ENCODE data around the gene GPR156.

The GPR156 gene

GRCh38 chr3:120180731-120181412, 104.2 kb downstream of the GPR156 start:
- Histone ChIP-seq H3K9me3 (ENCODE audit: control insufficient read depth, low read length) (no peaks in the 10 kb centered on the region), H3K4me1 (ENCODE audit: control insufficient read depth, insufficient read depth, low read length, poor library complexity, severe bottlenecking) (no peaks in the 10 kb centered on the region), H3K4me3 (ENCODE audit: insufficient read depth, low read depth, low read length, poor library complexity, severe bottlenecking) (no peak overlapping the region), H3K27me3 (replicated peaks; ENCODE audit: control insufficient read depth, insufficient read depth, low read length, poor library complexity, severe bottlenecking) (no peaks in the 10 kb centered on the region), H3K27ac (ENCODE audit: insufficient read depth, low read length, poor library complexity, severe bottlenecking) (no peak overlapping the region), H3K36me3 (ENCODE audit: control insufficient read depth, insufficient read depth, low read length) (no peaks in the 10 kb centered on the region)
- DNase-seq: no peak

DNA sequence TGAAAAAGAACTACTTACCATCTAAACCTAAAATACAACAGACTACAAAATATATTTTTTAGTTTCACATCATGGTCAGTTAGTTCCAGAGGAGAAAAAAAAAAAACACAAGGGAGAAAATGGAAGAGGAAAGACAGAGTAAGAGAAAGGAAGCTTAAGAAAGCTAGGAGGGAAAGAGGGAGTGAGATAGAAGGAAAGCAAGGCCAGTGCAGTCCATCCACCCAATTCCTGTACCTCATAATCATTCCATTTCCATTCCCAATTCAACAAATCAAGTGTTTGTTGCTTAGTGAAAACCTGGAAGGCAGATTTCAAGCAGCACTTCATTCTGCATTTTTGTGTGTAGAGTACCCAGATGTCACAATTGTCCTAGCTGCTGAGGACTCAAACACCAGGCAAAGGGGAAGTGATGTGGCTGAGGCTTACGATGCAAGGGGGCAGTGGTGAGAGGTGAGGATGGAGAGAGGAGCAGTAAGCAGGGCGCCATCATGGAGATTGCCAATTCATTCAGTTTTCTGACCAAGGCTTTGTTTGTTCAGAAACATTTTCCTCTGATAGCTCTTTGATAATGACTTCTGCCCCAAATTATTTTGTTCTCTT, 107.2 kb downstream of the GPR156 start:
- no peak overlapping the region for H3K4me3 ChIP-seq (ENCODE audit: insufficient read depth, low read depth, low read length, poor library complexity, severe bottlenecking)

GRCh38 chr3:120177151-120177550, 107.9 kb downstream of the GPR156 start:
- no peak overlapping the region for H3K4me3 ChIP-seq (ENCODE audit: insufficient read depth, low read depth, low read length, poor library complexity, severe bottlenecking)
- no peaks in the 10 kb centered on the region for H3K4me1 ChIP-seq (ENCODE audit: control insufficient read depth, insufficient read depth, low read length, poor library complexity, severe bottlenecking)

More for the DNA sequence above, 107.2 kb downstream of the GPR156 start:
- H3K36me3 ChIP-seq (ENCODE audit: control insufficient read depth, insufficient read depth, low read length): no peaks in the 10 kb centered on the region
- H3K27me3 ChIP-seq (replicated peaks; ENCODE audit: control insufficient read depth, insufficient read depth, low read length, poor library complexity, severe bottlenecking): no peaks in the 10 kb centered on the region
- DNase-seq: no peak
- H3K4me1 ChIP-seq (ENCODE audit: control insufficient read depth, insufficient read depth, low read length, poor library complexity, severe bottlenecking): no peaks in the 10 kb centered on the region
- no peaks in the 10 kb centered on the region for H3K9me3 ChIP-seq (ENCODE audit: control insufficient read depth, low read length)
- H3K27ac ChIP-seq (ENCODE audit: insufficient read depth, low read length, poor library complexity, severe bottlenecking): no peak overlapping the region

GRCh38 chr3:120174811-120175539, 110.0 kb downstream of the GPR156 start:
- DNase-seq: no peak
- H3K27me3 ChIP-seq (replicated peaks; ENCODE audit: control insufficient read depth, insufficient read depth, low read length, poor library complexity, severe bottlenecking): no peaks in the 10 kb centered on the region
- H3K4me1 ChIP-seq (ENCODE audit: control insufficient read depth, insufficient read depth, low read length, poor library complexity, severe bottlenecking): no peaks in the 10 kb centered on the region
- H3K36me3 ChIP-seq (ENCODE audit: control insufficient read depth, insufficient read depth, low read length): no peaks in the 10 kb centered on the region
- H3K27ac ChIP-seq (ENCODE audit: insufficient read depth, low read length, poor library complexity, severe bottlenecking): no peak overlapping the region
- no peaks in the 10 kb centered on the region for H3K9me3 ChIP-seq (ENCODE audit: control insufficient read depth, low read length)
- H3K4me3 ChIP-seq (ENCODE audit: insufficient read depth, low read depth, low read length, poor library complexity, severe bottlenecking): no peak overlapping the region

More at GRCh38 chr3:120177151-120177550, 107.9 kb downstream of the GPR156 start:
- Histone ChIP-seq H3K9me3 (ENCODE audit: control insufficient read depth, low read length) (no peaks in the 10 kb centered on the region), H3K36me3 (ENCODE audit: control insufficient read depth, insufficient read depth, low read length) (no peaks in the 10 kb centered on the region), H3K27me3 (replicated peaks; ENCODE audit: control insufficient read depth, insufficient read depth, low read length, poor library complexity, severe bottlenecking) (no peaks in the 10 kb centered on the region), H3K27ac (ENCODE audit: insufficient read depth, low read length, poor library complexity, severe bottlenecking) (no peak overlapping the region)
- no peak for DNase-seq

GRCh38 chr3:120173056-120173675, 111.9 kb downstream of the GPR156 start:
- Histone ChIP-seq H3K36me3 (ENCODE audit: control insufficient read depth, insufficient read depth, low read length) (no peaks in the 10 kb centered on the region), H3K4me1 (ENCODE audit: control insufficient read depth, insufficient read depth, low read length, poor library complexity, severe bottlenecking) (no peaks in the 10 kb centered on the region), H3K9me3 (ENCODE audit: control insufficient read depth, low read length) (no peaks in the 10 kb centered on the region), H3K27me3 (replicated peaks; ENCODE audit: control insufficient read depth, insufficient read depth, low read length, poor library complexity, severe bottlenecking) (no peaks in the 10 kb centered on the region), H3K27ac (ENCODE audit: insufficient read depth, low read length, poor library complexity, severe bottlenecking) (no peak overlapping the region), H3K4me3 (ENCODE audit: insufficient read depth, low read depth, low read length, poor library complexity, severe bottlenecking) (no peak overlapping the region)
- no peak for DNase-seq

- H3K4me1 ChIP-seq (ENCODE audit: control insufficient read depth, insufficient read depth, low read length, poor library complexity, severe bottlenecking): no peaks in the 10 kb centered on the region
- H3K27ac ChIP-seq (ENCODE audit: insufficient read depth, low read length, poor library complexity, severe bottlenecking): no peak overlapping the region
- H3K36me3 ChIP-seq (ENCODE audit: control insufficient read depth, insufficient read depth, low read length): no peaks in the 10 kb centered on the region
- H3K9me3 ChIP-seq (ENCODE audit: control insufficient read depth, low read length): no peaks in the 10 kb centered on the region
- no peak overlapping the region for H3K4me3 ChIP-seq (ENCODE audit: insufficient read depth, low read depth, low read length, poor library complexity, severe bottlenecking)
- no peak for DNase-seq
- no peaks in the 10 kb centered on the region for H3K27me3 ChIP-seq (replicated peaks; ENCODE audit: control insufficient read depth, insufficient read depth, low read length, poor library complexity, severe bottlenecking)
Observed at GRCh38 chr3:120172070-120172469, 113.0 kb downstream of the GPR156 start.

- H3K9me3 ChIP-seq (ENCODE audit: control insufficient read depth, low read length): no peaks in the 10 kb centered on the region
- DNase-seq: no peak
- H3K27me3 ChIP-seq (replicated peaks; ENCODE audit: control insufficient read depth, insufficient read depth, low read length, poor library complexity, severe bottlenecking): no peaks in the 10 kb centered on the region
- H3K4me1 ChIP-seq (ENCODE audit: control insufficient read depth, insufficient read depth, low read length, poor library complexity, severe bottlenecking): no peaks in the 10 kb centered on the region
- H3K4me3 ChIP-seq (ENCODE audit: insufficient read depth, low read depth, low read length, poor library complexity, severe bottlenecking): no peak overlapping the region
- no peak overlapping the region for H3K27ac ChIP-seq (ENCODE audit: insufficient read depth, low read length, poor library complexity, severe bottlenecking)
- no peaks in the 10 kb centered on the region for H3K36me3 ChIP-seq (ENCODE audit: control insufficient read depth, insufficient read depth, low read length)
Observed at GRCh38 chr3:120171134-120171873, 113.7 kb downstream of the GPR156 start.

GRCh38 chr3:120170223-120170622, 114.8 kb downstream of the GPR156 start:
- no peaks in the 10 kb centered on the region for H3K9me3 ChIP-seq (ENCODE audit: control insufficient read depth, low read length)
- no peak for DNase-seq
- H3K36me3 ChIP-seq (ENCODE audit: control insufficient read depth, insufficient read depth, low read length): no peaks in the 10 kb centered on the region
- H3K4me3 ChIP-seq (ENCODE audit: insufficient read depth, low read depth, low read length, poor library complexity, severe bottlenecking): no peak overlapping the region
- H3K27me3 ChIP-seq (replicated peaks; ENCODE audit: control insufficient read depth, insufficient read depth, low read length, poor library complexity, severe bottlenecking): no peaks in the 10 kb centered on the region
- H3K4me1 ChIP-seq (ENCODE audit: control insufficient read depth, insufficient read depth, low read length, poor library complexity, severe bottlenecking): no peaks in the 10 kb centered on the region
- H3K27ac ChIP-seq (ENCODE audit: insufficient read depth, low read length, poor library complexity, severe bottlenecking): no peak overlapping the region

DNA sequence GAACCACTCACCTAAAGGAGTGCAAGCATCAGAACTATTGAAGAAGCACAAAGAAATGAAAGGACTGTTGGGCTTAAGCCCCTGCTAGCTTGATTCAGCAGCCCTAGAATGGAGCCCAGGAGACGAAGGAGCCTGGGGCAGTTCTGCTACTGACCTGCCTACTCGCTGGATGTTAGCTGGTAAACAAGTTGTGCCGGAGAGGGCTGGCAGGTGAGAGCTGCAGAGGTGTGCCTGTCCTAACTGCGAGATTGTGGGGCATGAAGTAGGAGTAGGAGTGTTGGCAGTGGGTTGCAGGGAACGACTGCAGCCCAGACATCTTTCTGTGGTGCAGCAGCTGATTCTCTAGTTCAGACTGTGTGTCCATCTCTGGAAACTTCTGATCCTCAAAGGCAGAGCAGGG, 115.6 kb downstream of the GPR156 start:
- Histone ChIP-seq H3K27ac (ENCODE audit: insufficient read depth, low read length, poor library complexity, severe bottlenecking) (no peak overlapping the region), H3K4me3 (ENCODE audit: insufficient read depth, low read depth, low read length, poor library complexity, severe bottlenecking) (no peak overlapping the region), H3K9me3 (ENCODE audit: control insufficient read depth, low read length) (no peaks in the 10 kb centered on the region), H3K27me3 (replicated peaks; ENCODE audit: control insufficient read depth, insufficient read depth, low read length, poor library complexity, severe bottlenecking) (no peaks in the 10 kb centered on the region), H3K36me3 (ENCODE audit: control insufficient read depth, insufficient read depth, low read length) (no peaks in the 10 kb centered on the region), H3K4me1 (ENCODE audit: control insufficient read depth, insufficient read depth, low read length, poor library complexity, severe bottlenecking) (no peaks in the 10 kb centered on the region)
- DNase-seq: no peak
